Embryonic facial prominence (tissue), 1 donor: ENCODE results near the gene U2AF1L4.

Experiments used
- DNase-seq: peaks from one replicate; pipeline ENCODE4 v3.0.0-alpha.2; 2016; ENCODE audit errors: extremely low spot score

The U2AF1L4 gene, protein sequence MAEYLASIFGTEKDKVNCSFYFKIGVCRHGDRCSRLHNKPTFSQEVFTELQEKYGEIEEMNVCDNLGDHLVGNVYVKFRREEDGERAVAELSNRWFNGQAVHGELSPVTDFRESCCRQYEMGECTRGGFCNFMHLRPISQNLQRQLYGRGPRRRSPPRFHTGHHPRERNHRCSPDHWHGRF

DNA sequence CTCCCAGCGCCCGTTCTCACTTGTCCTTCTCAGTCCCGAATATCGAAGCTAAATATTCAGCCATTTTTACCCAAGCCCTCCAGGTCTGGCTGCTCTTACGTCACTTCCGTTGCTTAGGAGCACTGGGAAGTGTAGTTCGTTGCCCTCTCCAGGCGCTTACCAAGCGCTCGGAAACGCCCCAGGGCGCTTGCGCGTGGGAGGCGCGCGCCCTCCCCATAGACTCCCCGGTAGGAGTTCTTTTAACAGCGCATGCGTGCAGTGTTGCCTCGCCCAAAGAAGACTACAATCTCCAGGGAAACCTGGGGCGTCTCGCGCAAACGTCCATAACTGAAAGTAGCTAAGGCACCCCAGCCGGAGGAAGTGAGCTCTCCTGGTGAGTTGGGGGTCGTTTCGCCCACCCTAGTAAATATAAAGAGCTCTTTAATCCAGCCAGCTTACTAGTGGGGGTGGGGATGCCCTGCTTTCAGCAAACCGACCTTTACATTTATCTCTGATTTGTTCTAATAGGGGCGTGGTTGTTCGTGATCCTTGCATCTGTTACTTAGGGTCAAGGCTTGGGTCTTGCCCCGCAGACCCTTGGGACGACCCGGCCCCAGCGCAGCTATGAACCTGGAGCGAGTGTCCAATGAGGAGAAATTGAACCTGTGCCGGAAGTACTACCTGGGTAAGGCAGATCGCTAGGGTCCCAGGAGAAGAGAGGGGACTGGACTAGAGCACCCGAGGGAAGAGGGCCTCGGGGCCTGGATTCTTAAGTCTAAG, at the start of gene U2AF1L4, which contains the start of gene PSENEN:
TSS of gene U2AF1L4 (minus strand) at position 91 of the 759 bp plus-strand sequence. CDS start at position 64, 27 bp downstream.
TSS of gene PSENEN (plus strand) at position 324 of the 759 bp plus-strand sequence. CDS start at position 604, 280 bp downstream.
- peak; percentile 98 for DNase-seq

DNA sequence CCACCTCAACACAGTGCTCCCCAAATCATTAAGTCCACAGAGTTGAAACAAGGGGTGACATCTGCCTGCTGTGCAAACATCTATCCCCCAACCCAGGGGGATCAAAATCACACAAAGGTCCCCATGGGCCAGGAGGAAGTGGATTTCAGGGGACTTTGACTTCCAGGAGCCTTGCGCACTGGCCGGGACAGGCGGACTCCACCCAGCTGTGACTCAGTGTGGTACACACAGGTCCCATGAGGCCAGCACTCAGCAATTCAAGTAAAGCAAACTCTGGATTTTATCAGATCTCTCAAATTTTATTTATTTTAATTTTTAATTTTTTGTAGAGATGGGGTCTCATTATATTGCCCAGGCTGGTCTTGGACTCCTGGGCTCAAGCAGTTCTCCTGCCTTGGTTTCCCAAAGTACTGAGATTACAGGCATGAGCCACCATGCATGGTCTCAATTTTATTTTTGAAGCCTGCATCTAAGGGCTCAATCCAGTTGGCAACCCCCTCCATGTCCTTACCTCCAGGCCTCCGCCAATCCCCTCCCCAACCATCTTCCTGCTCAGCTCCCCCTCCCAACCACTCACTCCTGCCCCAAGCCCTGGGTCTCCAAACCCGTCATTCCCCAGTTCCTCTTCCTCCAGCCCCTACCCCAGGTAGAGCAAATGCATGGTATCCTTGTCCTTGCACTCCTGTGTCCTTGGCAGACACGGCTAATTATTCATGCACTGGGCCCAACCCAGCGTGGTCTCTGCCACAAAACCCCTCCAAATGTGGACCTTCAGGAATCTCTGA, 48.4 kb upstream of the U2AF1L4 start:
- DNase-seq: no peak

DNA sequence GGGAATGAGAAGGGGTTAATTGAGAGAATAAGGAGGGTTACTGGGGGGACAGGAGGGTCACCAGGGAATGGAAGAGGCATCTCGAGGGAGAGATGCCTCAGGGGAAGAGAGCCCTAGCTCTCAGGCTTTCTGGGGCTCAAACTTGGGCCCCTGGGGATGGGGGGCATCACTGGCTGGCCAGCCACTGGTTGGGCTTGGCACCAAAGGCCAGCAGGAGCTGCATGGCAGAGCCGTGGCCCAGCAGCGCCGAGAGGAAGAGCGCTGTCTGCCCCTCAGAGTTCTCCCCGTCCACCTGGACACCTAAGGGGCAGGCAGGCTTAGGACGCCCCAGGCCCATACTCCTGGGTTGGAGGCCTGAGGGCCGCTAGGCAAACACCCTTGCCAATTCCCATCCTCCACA, 47.7 kb upstream of the U2AF1L4 start:
- no peak for DNase-seq

DNA sequence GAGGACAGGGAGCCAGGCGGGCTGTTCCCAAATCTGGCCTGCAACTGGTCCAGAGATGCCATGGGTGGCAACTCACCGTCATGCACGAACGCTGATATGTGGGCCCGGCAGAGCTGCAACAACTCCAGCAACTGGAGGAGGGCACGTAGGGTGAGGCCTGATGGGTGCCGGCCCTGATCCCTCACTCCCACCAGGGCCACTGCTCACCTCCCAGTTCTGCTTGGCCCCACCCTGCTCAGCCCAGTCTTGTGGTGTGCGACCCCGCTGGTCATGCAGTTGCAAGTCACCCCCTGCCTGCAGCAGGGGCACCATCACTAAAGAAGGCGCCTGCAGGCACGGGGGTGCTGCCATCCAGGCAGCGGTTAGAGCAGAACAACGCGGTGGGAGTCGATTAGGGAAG, 47.1 kb upstream of the U2AF1L4 start:
- no peak for DNase-seq

DNA sequence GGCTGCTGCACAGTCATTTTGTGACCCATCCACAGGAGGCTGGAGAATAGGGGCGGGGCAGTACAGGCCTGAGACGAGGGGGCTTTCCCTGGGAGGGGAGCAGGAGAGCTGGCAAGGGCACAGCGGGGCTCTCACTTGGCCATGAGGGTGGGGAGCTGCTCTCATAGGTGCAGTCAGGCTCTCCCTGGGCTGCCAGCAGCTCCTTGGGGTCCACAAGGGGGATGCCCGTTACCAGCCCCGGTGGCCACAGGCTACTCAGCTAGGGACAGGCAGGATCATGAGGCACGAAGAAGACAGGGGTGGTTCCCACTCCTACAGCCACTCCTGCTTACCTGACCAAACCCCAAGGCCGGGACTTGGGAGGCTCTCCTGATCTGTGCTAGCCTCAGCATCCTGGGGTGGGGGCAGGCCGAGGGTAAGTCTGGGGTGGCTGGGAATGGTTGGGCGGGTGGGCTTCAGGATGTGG, 46.6 kb upstream of the U2AF1L4 start:
- DNase-seq: no peak

DNA sequence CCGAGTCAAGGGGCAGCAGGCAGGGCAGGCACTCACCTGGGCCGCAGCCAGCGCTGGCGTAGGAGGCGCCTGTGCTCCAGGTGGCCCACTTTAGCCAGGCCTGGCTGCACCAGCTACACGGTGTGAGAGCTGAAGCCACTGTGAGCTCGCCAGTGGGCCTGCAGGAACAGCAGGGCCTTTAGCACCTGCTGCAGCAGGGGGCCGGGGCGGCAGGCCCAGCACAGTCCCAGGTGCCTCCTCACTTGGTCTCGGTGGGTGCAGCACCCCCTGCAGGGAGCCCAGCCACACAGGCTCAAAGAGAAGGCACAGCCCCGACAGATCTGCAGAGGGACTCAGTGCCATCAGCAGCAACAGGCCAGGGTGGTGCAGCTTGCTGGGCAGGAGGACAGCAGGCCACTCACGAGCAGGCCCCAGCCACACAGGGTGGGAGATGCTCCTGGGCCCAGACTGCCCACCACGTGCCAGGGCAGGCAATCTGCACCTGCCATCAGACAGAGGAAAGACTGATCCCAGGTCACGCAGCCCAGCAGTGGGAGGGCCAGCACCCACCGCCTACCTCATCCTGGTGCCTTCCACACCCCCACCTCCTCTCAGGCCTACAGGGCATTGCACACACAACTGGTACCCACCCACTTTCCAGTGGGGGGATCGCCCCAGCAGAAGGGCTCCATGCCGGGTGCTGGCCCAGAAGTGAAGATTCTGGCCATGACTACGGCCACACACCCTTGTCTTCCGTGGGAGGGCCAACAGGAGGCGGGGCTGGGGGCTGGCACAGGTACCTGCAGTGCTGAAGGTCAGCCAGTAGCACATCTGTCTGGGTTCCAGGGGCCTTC, 46.0 kb upstream of the U2AF1L4 start:
- DNase-seq: no peak

DNA sequence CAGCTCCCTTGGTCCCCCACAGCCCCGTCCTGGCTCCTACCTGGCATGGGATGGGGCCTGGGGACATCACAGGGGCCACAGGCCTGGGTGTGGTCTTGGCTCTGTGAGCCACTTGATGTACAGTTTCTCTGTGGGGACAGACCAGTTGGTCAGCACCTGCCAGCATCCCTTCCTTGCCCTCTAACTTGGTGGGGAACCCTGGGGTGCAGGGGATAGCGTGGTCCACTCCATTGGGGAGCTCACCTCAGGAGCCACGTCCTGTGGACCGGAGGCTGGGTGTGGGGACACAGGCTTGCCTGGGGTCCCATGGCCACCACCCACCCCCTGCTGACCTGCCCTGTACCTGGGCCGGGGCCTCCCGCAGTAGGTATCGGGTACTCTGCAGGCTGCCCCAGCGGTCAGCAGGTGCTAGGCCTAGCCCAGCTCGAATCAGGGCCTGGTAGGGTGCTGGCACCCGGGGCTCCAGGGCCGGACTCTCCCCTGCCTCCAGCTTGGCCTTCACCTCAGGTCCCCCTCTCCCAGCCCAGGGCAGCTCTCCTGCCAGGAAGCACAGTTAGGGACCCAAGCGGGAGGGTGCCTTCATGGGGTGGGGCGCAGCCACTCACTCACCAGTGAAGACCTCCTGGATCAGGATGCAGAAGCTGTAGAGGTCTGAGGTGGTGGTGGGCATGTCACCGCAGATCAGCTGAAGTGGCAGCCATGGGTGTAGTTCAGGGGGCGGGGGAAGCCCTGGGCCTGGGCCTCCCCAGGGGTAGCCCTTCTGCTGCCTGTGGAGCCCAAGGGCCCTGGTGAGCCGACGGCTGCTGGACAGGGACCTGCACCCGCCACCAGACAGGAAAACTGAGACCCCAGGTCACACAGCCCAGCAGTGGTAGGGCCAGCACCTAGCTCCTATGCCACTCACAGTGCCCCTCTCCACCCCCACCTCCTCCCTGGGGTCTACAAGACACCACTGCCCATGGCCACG, 45.0 kb upstream of the U2AF1L4 start:
- DNase-seq: no peak

DNA sequence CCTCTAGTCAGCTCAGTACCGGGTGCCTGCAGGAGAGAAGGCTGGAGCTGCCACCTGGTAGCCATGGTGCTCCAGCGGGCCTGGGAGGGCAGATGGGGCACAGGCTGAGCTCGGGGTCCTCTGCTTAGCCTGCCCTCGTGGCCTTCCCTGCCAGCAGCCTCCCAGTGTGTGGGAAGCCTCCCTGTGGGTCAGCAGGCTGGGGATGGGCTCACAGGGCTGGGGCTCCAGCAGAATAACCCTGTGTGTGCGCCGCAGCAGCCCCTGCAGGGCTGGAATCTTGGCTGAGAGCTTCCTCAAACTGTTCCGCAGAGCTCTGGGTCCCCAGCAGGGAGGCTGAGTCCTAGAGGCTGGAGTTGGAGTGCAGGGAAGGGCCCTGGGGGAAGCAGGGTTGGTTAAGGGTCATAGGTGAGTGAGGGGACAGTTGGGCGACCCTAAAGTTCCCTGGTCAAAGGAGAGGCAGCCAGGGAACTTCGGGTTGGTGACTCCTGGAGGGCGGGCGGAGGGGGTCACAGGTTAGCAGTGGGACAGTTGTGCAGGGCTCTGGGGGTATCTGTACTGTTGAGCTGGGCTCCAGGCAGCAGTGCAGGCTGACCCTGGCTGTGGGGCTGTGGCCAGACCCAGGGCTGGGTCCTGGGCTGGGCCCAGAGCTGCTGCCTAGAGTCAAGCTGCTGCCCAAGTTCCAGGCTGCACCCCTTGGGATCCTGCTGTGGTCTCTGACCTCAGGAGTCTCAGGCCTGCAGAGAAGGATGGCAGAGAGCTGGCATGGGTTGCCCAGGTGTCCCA, 44.2 kb upstream of the U2AF1L4 start:
- no peak for DNase-seq

DNA sequence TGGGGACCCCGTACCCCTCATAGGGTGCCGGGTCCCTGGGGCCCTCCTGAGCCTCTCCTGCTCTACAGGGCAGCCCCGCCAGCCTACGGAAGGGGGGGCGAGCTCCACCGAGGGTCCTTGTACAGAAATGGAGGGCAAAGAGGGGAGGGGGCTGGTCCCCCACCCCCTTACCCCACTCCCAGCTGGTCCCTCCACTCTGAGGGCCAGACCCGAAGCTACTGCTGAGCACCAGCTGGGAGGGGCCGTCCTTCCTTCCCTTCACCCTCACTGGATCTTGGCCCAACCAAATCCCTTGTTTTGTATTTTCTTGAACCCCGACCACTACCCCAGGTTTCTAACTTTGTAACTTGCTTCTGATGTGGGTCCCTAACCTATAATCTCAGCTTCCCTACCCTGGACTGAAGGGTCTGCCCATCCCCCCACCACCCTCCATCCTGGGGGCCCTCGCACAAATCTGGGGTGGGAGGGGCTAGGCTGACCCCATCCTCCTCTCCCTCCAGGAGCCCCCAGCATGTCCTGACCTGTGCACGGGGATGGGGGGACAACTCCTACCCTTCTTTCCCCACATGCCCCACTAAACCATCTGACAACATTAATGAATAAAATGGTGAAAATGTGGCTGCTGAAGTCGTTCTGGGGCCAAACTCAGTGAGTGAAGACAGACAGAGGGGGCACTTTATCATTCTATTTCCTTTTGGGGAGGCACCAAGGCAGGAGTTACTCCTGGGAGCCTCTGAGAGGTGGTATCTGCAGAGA, 43.2 kb upstream of the U2AF1L4 start:
- no peak for DNase-seq

DNA sequence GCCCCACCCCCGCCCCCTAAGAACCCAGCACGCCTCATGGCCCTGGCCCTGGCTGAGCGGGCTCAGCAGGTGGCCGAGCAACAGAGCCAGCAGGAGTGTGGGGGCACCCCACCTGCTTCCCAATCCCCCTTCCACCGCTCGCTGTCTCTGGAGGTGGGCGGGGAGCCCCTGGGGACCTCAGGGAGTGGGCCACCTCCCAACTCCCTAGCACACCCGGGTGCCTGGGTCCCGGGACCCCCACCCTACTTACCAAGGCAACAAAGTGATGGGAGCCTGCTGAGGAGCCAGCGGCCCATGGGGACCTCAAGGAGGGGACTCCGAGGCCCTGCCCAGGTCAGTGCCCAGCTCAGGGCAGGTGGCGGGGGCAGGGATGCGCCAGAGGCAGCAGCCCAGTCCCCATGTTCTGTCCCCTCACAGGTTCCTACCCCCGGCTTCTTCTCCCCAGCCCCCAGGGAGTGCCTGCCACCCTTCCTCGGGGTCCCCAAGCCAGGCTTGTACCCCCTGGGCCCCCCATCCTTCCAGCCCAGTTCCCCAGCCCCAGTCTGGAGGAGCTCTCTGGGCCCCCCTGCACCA, 42.1 kb upstream of the U2AF1L4 start:
- no peak for DNase-seq

DNA sequence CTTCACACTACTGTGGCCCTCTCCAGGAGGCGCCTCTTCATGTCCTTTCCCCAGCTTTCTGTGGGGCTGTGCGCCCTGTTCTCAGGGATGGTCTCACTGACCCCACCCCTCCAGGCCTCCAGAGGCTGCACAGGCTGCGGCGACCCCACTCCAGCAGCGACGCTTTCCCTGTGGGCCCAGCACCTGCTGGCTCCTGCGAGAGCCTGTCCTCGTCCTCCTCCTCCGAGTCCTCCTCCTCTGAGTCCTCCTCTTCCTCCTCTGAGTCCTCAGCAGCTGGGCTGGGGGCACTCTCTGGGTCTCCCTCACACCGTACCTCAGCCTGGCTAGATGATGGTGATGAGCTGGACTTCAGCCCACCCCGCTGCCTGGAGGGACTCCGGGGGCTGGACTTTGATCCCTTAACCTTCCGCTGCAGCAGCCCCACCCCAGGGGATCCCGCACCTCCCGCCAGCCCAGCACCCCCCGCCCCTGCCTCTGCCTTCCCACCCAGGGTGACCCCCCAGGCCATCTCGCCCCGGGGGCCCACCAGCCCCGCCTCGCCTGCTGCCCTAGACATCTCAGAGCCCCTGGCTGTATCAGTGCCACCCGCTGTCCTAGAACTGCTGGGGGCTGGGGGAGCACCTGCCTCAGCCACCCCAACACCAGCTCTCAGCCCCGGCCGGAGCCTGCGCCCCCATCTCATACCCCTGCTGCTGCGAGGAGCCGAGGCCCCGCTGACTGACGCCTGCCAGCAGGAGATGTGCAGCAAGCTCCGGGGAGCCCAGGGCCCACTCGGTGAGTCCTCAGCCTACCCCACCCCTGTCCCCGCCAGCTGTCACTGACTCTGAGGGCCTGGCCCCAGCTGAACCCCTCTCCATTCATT, 41.3 kb upstream of the U2AF1L4 start:
- no peak for DNase-seq

DNA sequence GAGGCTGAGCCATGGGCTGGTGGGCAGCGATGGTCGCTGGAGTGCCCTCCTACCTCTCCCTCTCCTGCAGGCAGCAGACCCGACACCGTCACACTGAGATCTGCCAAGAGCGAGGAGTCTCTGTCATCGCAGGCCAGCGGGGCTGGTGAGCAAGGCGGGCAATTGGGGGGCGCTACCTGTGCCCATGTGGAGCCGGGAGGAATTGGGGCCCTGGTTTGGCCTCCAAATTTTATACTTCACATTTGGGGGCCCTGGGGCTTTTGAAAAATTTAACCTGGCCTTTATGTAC, 40.1 kb upstream of the U2AF1L4 start:
- no peak for DNase-seq

DNA sequence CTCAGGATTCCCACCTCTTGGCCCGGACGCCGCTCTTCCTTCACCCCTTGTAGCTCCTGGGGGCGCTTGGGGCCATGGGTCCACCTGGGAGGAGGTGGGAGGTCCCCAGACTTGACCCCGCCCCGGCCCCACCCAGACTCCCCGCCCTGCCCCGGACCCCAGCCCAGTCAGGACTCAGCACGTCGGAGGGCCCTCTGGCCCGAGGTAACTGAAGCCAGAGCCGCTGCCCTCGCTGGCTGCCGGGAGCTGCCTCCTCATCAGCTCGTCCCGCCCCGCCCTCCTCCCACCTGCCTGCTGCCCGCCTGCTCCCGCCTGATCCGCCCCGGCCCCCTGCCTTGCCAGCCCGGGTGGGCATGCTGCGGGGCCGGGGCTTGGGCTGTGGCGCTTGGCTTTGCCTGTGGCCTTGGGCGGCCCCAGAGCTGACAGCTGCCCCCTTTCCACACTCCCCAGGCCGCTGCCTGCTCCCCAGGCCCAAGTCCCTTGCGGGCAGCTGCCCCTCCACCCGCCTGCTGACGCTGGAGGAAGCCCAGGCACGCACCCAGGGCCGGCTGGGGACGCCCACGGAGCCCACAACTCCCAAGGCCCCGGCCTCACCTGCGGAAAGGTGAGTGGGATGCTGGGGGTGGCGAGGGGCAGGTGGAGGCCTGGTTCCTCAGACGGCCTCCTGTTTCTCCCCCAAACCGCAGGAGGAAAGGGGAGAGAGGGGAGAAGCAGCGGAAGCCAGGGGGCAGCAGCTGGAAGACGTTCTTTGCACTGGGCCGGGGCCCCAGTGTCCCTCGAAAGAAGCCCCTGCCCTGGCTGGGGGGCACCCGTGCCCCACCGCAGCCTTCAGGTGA, 39.5 kb upstream of the U2AF1L4 start:
- no peak for DNase-seq

DNA sequence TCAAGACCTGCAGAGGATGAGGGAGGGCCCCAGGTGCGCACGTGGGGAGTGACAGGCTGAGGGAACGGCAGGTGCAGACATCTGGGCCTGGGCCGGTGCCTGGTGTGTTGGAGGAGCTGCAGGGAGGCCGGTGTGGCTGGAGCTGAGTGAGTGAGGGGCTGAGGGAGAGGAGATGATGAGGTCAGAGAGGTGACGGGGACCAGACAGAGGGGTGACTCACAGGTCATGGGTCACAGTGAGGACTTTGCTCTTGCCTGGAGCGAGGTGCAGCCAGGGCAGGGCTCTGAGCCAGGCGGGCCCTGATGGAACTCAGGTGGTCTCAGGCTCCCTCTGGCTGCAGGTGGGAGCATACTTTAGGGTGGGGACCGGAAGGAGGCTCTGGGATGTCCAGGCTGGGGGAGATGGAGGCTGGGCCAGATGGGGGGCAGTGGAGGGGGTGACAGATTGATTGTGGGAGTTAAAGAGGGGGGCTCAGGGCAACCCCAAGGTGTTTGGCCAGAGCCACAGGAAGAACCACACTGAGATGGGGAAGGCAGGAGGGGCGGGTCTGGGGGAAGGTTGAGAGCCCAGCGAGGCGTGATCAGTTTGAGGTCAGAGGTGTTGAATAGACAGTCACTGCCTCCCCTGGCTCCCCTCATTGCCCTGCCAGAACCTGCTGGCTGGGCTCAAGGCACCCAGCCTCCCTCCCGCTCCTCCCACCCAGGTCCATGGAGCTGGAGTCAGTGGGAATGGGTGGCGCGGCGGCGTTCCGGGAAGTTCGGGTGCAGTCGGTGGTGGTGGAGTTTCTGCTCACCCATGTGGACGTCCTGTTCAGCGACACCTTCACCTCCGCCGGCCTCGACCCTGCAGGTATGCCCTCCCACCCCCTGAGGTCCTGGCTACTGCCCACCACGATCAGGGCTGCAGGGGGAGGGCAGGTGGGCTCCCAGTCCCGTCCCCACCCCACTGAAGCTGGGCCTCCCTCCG, 38.5 kb upstream of the U2AF1L4 start:
- no peak for DNase-seq

DNA sequence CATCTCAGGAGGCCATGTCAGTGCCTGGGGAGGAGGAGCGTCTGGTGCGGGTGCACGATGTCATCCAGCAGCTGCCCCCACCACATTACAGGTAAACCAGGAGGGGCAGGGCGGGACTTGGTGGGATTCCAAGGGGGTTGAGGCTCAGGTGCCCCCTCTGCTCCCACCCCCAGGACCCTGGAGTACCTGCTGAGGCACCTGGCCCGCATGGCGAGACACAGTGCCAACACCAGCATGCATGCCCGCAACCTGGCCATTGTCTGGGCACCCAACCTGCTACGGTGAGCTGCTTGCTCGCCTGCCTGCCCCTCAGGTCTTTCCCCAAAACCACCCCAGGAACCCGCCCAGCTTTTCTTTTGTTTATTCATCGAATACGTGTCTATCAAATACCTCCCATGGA, 37.4 kb upstream of the U2AF1L4 start:
- DNase-seq: no peak

DNA sequence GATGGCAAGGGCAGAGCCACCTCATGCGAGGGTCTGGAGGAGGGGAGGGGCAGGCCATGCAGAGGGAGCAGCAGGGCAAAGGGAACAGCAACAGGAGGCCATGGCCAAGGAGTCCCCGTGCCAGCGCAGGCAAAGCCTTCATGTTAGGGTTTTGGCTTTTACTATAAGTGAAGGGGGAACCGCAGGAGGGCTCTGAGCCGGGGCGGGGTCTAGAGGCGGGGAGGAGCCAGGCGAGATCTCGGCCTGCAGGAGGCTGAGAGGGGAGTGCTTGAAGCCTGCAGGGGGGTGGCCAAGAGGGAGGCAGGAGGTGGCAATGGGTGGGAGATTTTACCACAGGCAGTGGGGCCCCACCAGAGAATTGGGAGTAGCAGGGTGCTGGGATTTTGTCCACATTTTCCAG, 36.4 kb upstream of the U2AF1L4 start:
- DNase-seq: no peak
